K562 (cell line): ENCODE data around the gene RNF138. TPM values are rescaled to one million over a fixed set of nuclear protein-coding genes. Genes with fewer than 3 reads are reported as not detected.

Experiments used
- ATAC-seq: fragments of 200-7000 bp; cut with Tn5 transposase; 3 replicates; pipeline ENCODE4 v1.9.1; 2020; ENCODE audit warnings: moderate library complexity
- BruUV-seq: library from RNA; stranded (reverse); fragments of 400-500 nt; replicated peaks from 2 replicates; lab custom pipeline; 2021; lab: Mats Ljungman, UMichigan
- CTCF ChIA-PET: fragments of 300-600 bp; formaldehyde crosslinking; extraction: SDS; loops from one replicate; lab custom pipeline; 2021; ENCODE audit warnings: low intra/inter-chr PET ratio; lab: Yijun Ruan, JAX
- POLR2A ChIA-PET: fragments of 300-600, 350-650 bp; sonication (Branson Sonifier 250); formaldehyde crosslinking; extraction: SDS; loops from one replicate; lab custom pipeline; 2021; ENCODE audit warnings: antibody characterized with exemption, inconsistent platforms; lab: Yijun Ruan, JAX
- DNase-seq, 4 experiments: peaks; one replicate each; pipeline versions ENCODE4 v3.0.0 to v3.0.0-alpha.2; 2011 to 2018; ENCODE audit warnings: low spot score in 3 of 4, mixed read lengths in 3 of 4; ENCODE audit errors: extremely low read depth in 1 of 4
- FAIRE-seq: peaks from 2 replicates; lab custom pipeline; 2011; peaks lifted over from hg19 to GRCh38; lab: Jason Lieb, UNC
- H2AFZ ChIP-seq: 2 replicates; pipeline ENCODE4 v1.6.0; 2011; ENCODE audit warnings: low read depth, low read length, control low read depth, inconsistent platforms
- H3K27ac ChIP-seq: fragments of 200-600 bp; 3 replicates; pipeline ENCODE4 v1.8.0; 2011; ENCODE audit warnings: low read depth, mild to moderate bottlenecking, control low read depth, inconsistent platforms, low read length, moderate library complexity, mixed read lengths; ENCODE audit errors: extremely low read depth
- H3K27me3 ChIP-seq, 2 experiments: fragments of 300-600 bp in 1 of 2; 2 replicates in 1 of 2; 3 replicates in 1 of 2; pipeline versions ENCODE4 v1.6.0 to v1.8.0; 2011; ENCODE audit warnings: inconsistent platforms in 2 of 2, low read length in 2 of 2, mild to moderate bottlenecking in 1 of 2, mixed read lengths in 1 of 2, moderate library complexity in 1 of 2; ENCODE audit not compliant: control insufficient read depth in 2 of 2, insufficient read depth in 2 of 2
- H3K36me3 ChIP-seq: fragments of 300-600 bp; 3 replicates; pipeline ENCODE4 v1.8.0; 2011; ENCODE audit warnings: mild to moderate bottlenecking, low read length, inconsistent platforms; ENCODE audit not compliant: control insufficient read depth, insufficient read depth
- H3K4me1 ChIP-seq, 2 experiments: fragments of 200-600 bp in 1 of 2; replicated peaks in 1 of 2; 2 replicates in 1 of 2; 3 replicates in 1 of 2; pipeline versions ENCODE4 v1.5.1 to v1.8.0; 2011; ENCODE audit warnings: inconsistent platforms in 2 of 2, low read length in 2 of 2, mild to moderate bottlenecking in 1 of 2, mixed read lengths in 1 of 2, moderate library complexity in 1 of 2; ENCODE audit not compliant: control insufficient read depth in 2 of 2, insufficient read depth in 2 of 2
- H3K4me2 ChIP-seq: 2 replicates; pipeline ENCODE4 v1.6.1; 2011; ENCODE audit warnings: low read length, control low read depth, inconsistent platforms, mixed read lengths; ENCODE audit not compliant: insufficient read depth
- H3K4me3 ChIP-seq: fragments of 200-600 bp; sonication (generic), shearing (Covaris generic); 2 replicates; pipeline ENCODE4 v1.5.1; 2016; ENCODE audit warnings: control low read depth, inconsistent platforms
- H3K79me2 ChIP-seq: fragments of 200-600 bp; 3 replicates; pipeline ENCODE4 v1.8.0; 2011; ENCODE audit warnings: low read length, inconsistent platforms; ENCODE audit not compliant: control insufficient read depth, insufficient read depth
- H3K9ac ChIP-seq, 2 experiments: 2 replicates each; pipeline versions ENCODE4 v1.6.0 to v1.6.1; 2011; ENCODE audit warnings: low read depth in 2 of 2, low read length in 2 of 2, control low read depth in 1 of 2, inconsistent platforms in 1 of 2, mild to moderate bottlenecking in 1 of 2, mixed read lengths in 1 of 2; ENCODE audit not compliant: insufficient read depth in 1 of 2
- H3K9me1 ChIP-seq: one replicate; pipeline ENCODE4 v1.6.0; 2011; ENCODE audit warnings: inconsistent platforms, mild to moderate bottlenecking, low read length, moderate library complexity; ENCODE audit not compliant: control insufficient read depth, insufficient read depth
- H3K9me3 ChIP-seq: replicated peaks from 2 replicates; pipeline ENCODE4 v1.5.1; 2011; ENCODE audit warnings: low read depth, low read length, inconsistent platforms; ENCODE audit not compliant: control insufficient read depth, insufficient read depth
- H4K20me1 ChIP-seq: replicated peaks from 2 replicates; pipeline ENCODE4 v1.6.1; 2011; ENCODE audit warnings: low read length, inconsistent platforms, mixed read lengths; ENCODE audit not compliant: control insufficient read depth, insufficient read depth
- FOXJ3 ChIP-seq: sonication (generic); formaldehyde crosslinking; IDR thresholded peaks from 2 replicates; pipeline ENCODE4 v1.4.0; 2020; ENCODE audit warnings: mild to moderate bottlenecking, missing genetic modification reagents
- ZNF12 ChIP-seq: sonication (generic); formaldehyde crosslinking; IDR thresholded peaks from 2 replicates; pipeline ENCODE4 v1.4.0; 2020; ENCODE audit warnings: mild to moderate bottlenecking, missing genetic modification reagents
- ZNF408 ChIP-seq: fragments of 250-450 bp; sonication (Bioruptor Pico); IDR thresholded peaks from 2 replicates; pipeline ENCODE4 v1.4.0; 2020; ENCODE audit warnings: low read depth, mild to moderate bottlenecking, moderate library complexity
- ZNF445 ChIP-seq: fragments of 250-450 bp; sonication (Bioruptor Pico); IDR thresholded peaks from 2 replicates; pipeline ENCODE4 v1.4.0; 2020; ENCODE audit warnings: low read depth, mild to moderate bottlenecking, moderate library complexity
- WGBS: fragments of 100-300 bp; shearing (Covaris generic); methylation state at CpG from one replicate; pipeline ENCODE4 v1.1.6; 2016; ENCODE audit warnings: low coverage, mixed read lengths; ENCODE audit not compliant: insufficient coverage; ENCODE audit errors: missing lambda C conversion rate; 5-methylcytosine and 5-hydroxymethylcytosine counted together
- in situ Hi-C: fragments of 300-500 bp; cut with MboI; formaldehyde crosslinking; loops from 4 replicates; pipeline ENCODE4 v1.15.0; 2018; ENCODE audit warnings: inconsistent platforms, mixed read lengths
- intact Hi-C: fragments of 100-400 bp; cut with micrococcal nuclease; formaldehyde crosslinking; loops from 2 replicates; pipeline ENCODE4 v1.14.2; 2022
- polyA plus RNA-seq, 8 experiments: library from polyadenylated mRNA; depleted of rRNA in 4 of 8; stranded (reverse) in 5 of 8; unstranded in 3 of 8; fragments of >200 nt; fragmentation: Nextera tagmentation in 2 of 8; fragmentation: Illumina TruSeq in 1 of 8; extraction: Ambion mirVana in 2 of 8; extraction: Trizol in 1 of 8; gene quantifications; 2 replicates each; pipeline versions ENCODE4 v1.2.1 to v1.2.3, GENCODE V29; 2011 to 2014; ENCODE audit warnings: inconsistent platforms in 1 of 8, missing spikeins in 1 of 8
- total RNA-seq, 7 experiments: library from RNA; depleted of rRNA in 6 of 7; stranded (reverse); fragments of >200 nt in 6 of 7; fragmentation: Illumina TruSeq in 2 of 7; extraction: Trizol in 2 of 7; gene quantifications; 2 replicates each; pipeline versions ENCODE4 v1.2.1 to v1.2.3, GENCODE V29; 2011 to 2021; ENCODE audit warnings: low replicate concordance in 1 of 7
- TF ChIP-seq, protein P1 (sequence below): IDR thresholded peaks from 3 replicates; pipeline ENCODE4 v1.6.1; 2011; ENCODE audit warnings: borderline replicate concordance, mild to moderate bottlenecking, moderate library complexity; ENCODE audit not compliant: insufficient read length; ENCODE audit errors: extremely low read depth

The RNF138 gene
- total and polyA plus RNA-seq, 9 of the 15 experiments (the other 6 are each of a cell fraction or from before 2014, with no cell fraction given): 47.6 to 100 (median 62.5) TPM

DNA sequence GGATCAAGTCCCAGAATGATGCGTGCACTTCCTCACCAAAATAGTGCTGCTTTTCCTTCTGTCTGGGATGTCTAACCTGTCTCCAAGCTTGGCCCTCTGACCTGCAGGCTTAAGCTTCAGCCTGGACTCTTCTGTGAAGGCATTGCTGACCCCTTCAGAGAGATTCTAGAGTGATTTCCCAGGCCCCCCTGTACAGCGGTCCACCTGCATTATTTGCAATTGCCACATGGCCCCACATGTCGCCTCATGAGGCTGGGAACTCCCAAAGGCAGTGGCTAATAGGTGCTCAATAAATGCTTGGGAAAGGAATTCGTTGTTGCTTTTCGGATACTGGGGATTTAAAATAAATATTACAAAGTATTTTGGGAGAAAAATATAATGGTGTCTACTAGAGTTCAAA lies 65.9 kb downstream of the RNF138 start:
- H3K36me3 ChIP-seq: no peaks in the 10 kb centered on the region
- in situ Hi-C loops: no loop called here
- no peaks in the 10 kb centered on the region for H3K79me2 ChIP-seq
- H3K4me3 ChIP-seq: no peak overlapping the region
- H4K20me1 ChIP-seq: no peaks in the 10 kb centered on the region
- DNase-seq (no peak), ATAC-seq (peak; percentile 17; the same call in 1 of the 3 replicates), FAIRE-seq (no peak)
- BruUV-seq: no TSS peak
- no peaks in the 10 kb centered on the region for H3K9me1 ChIP-seq
- H3K27me3 ChIP-seq: peaks cover 0 to 4% of the 10 kb centered on the region in 2 experiments; a peak in 1 of 5 replicates
- no peaks in the 10 kb centered on the region for H3K4me1 ChIP-seq
- H3K27ac ChIP-seq: no peak overlapping the region
- ChIA-PET POLR2A (interaction anchor here (1.2 kb wide), 1 partner anchor 19 kb away, joined by 3 read pairs; no protein-coding TSS in a partner anchor), CTCF (interaction anchor here (1.0 to 1.5 kb wide), 2 partner anchors 392 to 394 kb away, joined by 3 to 9 read pairs; no protein-coding TSS in a partner anchor)
- intact Hi-C loops: loop anchor here (5.0 to 10.0 kb wide), 2 partner anchors 115 to 197 kb away; no protein-coding TSS in a partner anchor
- no peak overlapping the region for H3K9ac ChIP-seq
- H3K9me3 ChIP-seq: no peaks in the 10 kb centered on the region
- no peak overlapping the region for H3K4me2 ChIP-seq
- 9% methylated on average over 5 of the region's 5 CpGs for WGBS
- H2AFZ ChIP-seq: peak overlapping the region; percentile 43; the same call in 1 of the 2 replicates
- no peak for TF ChIP-seq ZNF445 (CRISPR knock-in tag)
- TF ChIP-seq ZNF408: no peak
- TF ChIP-seq FOXJ3 (CRISPR knock-in tag): no peak
- no peak for TF ChIP-seq ZNF12
- TF ChIP-seq, protein P1, sequence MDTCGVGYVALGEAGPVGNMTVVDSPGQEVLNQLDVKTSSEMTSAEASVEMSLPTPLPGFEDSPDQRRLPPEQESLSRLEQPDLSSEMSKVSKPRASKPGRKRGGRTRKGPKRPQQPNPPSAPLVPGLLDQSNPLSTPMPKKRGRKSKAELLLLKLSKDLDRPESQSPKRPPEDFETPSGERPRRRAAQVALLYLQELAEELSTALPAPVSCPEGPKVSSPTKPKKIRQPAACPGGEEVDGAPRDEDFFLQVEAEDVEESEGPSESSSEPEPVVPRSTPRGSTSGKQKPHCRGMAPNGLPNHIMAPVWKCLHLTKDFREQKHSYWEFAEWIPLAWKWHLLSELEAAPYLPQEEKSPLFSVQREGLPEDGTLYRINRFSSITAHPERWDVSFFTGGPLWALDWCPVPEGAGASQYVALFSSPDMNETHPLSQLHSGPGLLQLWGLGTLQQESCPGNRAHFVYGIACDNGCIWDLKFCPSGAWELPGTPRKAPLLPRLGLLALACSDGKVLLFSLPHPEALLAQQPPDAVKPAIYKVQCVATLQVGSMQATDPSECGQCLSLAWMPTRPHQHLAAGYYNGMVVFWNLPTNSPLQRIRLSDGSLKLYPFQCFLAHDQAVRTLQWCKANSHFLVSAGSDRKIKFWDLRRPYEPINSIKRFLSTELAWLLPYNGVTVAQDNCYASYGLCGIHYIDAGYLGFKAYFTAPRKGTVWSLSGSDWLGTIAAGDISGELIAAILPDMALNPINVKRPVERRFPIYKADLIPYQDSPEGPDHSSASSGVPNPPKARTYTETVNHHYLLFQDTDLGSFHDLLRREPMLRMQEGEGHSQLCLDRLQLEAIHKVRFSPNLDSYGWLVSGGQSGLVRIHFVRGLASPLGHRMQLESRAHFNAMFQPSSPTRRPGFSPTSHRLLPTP: no peak
